Stimulated activated CD4-positive, alpha-beta T cell treated with anti-CD3 and anti-CD28 coated beads, TNF-alpha, amount 100 ng/mL, for 1 hour (primary cell): ENCODE results near the gene RTEL1.
"Not testable (repeated sequence)": the region's sequence is repeated elsewhere in the genome, so short reads cannot be mapped to it uniquely, and the experiment has no call there.

Experiments
- DNase-seq, 3 donors: peaks; one replicate each; pipeline ENCODE4 v3.0.0-alpha.2; 2020; ENCODE audit warnings: low read depth in 3 of 3, low spot score in 1 of 3

Gene RTEL1

GRCh38 chr20:63712191-63712590, 54.1 kb downstream of the RTEL1 start:
- DNase-seq: no peak

- no peak for DNase-seq
Observed at GRCh38 chr20:63714858-63715257, 56.7 kb downstream of the RTEL1 start.

- no peak for DNase-seq
Observed at GRCh38 chr20:63718996-63719395, 60.9 kb downstream of the RTEL1 start.

DNA sequence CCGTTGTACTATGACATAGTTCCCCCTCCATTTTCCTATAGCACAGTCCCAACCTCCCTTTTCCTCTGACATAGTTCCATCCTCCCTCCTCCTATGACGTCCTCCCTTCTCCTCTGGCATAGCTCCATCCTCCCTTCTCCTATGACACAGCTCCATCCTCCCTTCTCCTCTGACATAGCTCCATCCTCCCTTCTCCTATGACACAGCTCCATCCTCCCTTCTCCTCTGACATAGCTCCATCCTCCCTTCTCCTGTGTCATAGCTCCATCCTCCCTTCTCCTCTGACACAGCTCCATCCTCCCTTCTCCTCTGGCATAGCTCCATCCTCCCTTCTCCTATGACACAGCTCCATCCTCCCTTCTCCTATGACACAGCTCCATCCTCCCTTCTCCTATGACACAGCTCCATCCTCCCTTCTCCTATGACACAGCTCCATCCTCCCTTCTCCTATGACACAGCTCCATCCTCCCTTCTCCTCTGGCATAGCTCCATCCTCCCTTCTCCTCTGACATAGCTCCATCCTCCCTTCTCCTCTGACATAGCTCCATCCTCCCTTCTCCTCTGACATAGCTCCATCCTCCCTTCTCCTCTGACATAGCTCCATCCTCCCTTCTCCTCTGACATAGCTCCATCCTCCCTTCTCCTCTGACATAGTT, 65.0 kb downstream of the RTEL1 start:
- DNase-seq: not testable (repeated sequence)

- not testable (repeated sequence) for DNase-seq
Observed at GRCh38 chr20:63730189-63730733, 72.1 kb downstream of the RTEL1 start.

GRCh38 chr20:63731410-63731809, 73.3 kb downstream of the RTEL1 start:
- DNase-seq: no peak

GRCh38 chr20:63732118-63733095, 74.3 kb downstream of the RTEL1 start:
- DNase-seq: no peak

DNA sequence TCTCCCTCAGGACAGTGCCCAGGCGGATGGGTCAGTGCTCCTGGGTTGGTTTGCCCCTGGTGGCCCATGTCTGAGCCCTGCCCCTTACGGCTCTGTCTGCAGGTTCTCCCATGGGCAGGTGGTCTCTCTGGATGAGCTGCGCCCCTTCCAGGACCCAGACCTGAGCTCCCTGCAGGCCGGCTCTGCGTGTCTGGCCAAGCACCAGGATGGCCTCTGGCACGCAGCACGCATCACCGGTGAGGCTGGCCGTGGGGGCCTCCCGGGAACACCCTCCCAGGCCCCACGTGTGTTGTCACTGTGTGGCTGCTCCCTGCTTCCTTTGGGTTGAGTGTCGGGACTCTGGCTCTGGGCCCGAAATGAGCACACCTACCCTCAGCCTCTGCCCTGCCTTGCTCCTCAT, 75.0 kb downstream of the RTEL1 start:
- no peak for DNase-seq

DNA sequence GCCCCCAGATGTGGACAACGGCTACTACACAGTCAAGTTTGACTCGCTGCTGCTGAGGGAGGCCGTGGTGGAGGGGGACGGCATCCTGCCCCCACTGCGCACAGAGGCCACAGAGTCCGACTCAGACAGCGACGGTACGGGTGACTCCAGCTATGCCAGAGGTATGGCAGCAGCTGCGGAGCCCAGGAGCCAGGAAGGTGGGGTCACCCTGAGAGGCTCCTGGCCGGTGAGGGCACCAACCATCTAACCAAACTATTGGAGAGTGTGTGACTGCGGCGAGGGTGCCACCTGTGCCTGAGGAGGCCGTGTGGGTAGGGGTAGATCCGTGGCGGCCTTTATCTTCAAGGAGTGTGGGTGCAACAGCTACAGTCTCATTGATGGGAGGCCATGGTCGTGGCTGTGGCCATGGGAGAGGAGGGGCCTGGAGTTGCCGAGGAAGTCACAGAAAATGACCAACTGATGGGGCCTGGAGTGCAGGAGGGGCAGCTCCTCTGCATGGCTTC, 75.5 kb downstream of the RTEL1 start:
- no peak for DNase-seq

GRCh38 chr20:63734111-63734945, 76.2 kb downstream of the RTEL1 start:
- no peak for DNase-seq

DNA sequence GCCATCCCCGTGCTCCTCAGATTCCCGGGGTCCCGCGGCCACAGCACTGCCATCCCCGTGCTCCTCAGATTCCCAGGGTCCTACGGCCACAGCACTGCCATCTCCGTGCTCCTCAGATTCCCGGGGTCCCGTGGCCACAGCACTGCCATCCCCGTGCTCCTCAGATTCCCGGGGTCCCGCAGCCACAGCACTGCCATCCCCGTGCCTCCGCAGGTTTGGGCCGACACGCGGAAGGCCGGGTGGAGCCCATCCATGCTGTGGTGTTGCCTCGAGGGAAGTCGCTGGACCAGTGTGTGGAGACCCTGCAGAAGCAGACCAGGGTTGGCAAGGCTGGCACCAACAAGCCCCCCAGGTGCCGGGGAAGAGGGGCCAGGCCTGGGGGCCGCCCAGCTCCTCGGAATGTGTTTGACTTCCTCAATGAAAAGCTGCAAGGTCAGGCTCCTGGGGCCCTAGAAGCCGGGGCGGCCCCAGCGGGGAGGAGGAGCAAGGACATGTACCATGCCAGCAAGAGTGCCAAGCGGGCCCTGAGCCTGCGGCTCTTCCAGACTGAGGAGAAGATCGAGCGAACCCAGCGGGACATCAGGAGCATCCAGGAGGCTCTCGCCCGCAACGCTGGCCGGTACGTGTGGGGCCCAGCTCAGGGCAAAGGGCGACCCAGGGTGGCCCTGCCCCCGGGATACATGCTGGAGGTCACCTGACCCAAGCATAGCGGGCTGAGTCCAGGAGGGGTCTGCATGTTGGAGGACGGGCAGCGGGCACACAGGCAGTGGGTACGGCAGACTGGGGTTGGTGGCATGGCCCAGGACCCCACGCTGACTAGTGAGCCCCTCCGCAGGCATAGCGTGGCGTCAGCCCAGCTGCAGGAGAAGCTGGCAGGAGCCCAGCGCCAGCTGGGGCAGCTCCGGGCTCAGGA, 77.1 kb downstream of the RTEL1 start:
- no peak for DNase-seq

DNA sequence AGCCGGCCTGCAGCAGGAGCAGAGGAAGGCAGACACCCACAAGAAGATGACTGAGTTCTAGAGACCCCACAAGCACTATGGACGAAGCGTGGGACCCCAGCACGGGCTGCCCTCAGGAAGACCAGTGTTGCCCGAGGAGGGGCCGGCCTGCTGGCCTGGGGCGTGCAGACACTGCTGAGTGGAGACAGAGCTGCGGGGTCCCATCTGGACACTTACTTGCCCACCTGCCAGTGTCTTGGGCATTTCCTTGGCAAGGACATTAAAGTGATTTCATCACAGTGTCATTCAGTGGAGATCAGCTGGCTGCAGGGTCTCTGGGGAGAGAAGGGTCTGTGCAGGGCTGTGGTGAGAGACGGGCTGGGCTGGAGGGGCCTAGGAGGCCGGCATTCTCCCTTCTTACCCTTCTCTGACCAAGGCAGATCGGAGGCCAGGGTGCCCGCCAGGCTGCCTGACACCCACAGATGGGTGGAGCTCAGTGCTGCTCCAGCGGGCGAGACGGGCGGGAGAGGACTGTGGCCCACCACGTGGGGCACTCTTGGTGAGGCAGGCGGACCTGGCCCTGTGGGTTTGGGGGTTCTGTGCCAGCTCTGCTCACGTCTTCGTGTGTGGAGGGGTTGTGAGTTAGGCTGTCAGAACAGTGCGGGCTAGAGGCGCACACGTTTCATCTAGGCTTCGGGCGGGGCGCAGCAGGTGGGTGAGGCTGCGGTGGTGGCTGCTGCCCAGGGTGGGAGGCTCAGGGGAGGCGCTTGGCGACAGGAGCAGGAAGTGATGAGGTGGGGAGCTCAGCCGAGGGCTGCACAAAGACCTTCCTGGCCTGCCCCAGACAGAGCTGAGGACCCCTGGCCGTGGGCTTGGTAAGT, 78.0 kb downstream of the RTEL1 start, which contains the start of gene LIME1:
TSS of gene LIME1 (plus strand) at position 806 of the 860 bp plus-strand sequence. CDS start 886 bp downstream, outside the sequence.
- peak in 2 of 3 donors; percentile 46 to 60 for DNase-seq

DNA sequence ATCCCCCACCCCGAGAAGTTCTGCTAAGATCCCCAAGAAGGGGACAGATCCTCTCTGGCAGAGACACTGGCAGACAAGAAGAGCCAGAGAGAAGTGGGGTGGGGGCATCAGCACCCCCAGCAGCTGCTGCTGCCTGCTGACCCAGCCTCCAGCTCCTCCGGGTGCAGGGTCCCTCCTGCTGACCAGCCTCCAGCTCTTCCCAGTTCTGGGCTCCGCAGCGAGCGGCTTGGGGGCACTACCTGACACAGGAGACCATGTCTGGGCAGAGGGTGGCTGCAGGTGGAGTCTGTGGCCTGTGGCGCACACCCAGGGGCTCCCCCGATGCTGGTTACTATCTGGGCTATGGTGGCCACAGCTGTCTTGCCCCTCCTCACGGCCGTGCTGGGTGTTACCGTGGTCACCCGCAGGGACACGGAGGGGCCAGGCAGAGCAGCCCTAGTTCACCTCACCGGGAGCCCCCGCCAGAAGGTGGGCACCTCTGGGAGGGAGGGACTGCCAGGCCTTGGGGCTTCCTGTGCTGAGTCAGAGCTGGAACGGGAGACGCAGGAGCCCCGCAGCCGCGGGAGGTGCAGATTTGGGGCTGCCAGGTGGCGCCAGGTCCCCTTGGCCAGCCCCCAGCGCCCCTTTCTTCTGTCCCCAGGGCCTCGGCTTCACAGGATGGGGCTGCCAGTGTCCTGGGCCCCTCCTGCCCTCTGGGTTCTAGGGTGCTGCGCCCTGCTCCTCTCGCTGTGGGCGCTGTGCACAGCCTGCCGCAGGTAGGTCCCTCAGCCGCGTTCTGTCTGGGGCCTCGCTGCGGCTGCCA, 79.0 kb downstream of the RTEL1 start:
- DNase-seq: no peak

- no peak for DNase-seq
Observed at GRCh38 chr20:63737695-63737944, 79.5 kb downstream of the RTEL1 start.

GRCh38 chr20:63737945-63738686, 80.0 kb downstream of the RTEL1 start:
- no peak for DNase-seq

GRCh38 chr20:63738687-63739129, 80.6 kb downstream of the RTEL1 start:
- no peak for DNase-seq
